Stimulated activated naive CD8-positive, alpha-beta T cell treated with anti-CD3 and anti-CD28 coated beads, Interleukin-15, Interleukin-2, amounts not matched to agents 100 U/mL and 50 U/mL, for 24 hours (primary cell): ENCODE measurements around the gene BBOF1.

Experiments used
- ATAC-seq: fragments of 150-1000 bp; cut with Tn5 transposase; one replicate; pipeline ENCODE4 v1.10.0; 2021
- DNase-seq: peaks from one replicate; pipeline ENCODE4 v3.0.0; 2021

Gene BBOF1

GRCh38 chr14:74022346-74022745, 3.2 kb downstream of the BBOF1 start:
- ATAC-seq, result no peak
- no peak for DNase-seq

- DNase-seq (no peak), ATAC-seq (no peak)
These were observed 10.0 kb downstream of the BBOF1 start for GRCh38 chr14:74029136-74029535.

GRCh38 chr14:74034572-74034971, 15.4 kb downstream of the BBOF1 start:
- ATAC-seq, result no peak

GRCh38 chr14:74035556-74035955, 16.4 kb downstream of the BBOF1 start:
- ATAC-seq, result no peak
- DNase-seq, result no peak

More at GRCh38 chr14:74034572-74034971, 15.4 kb downstream of the BBOF1 start:
- no peak for DNase-seq

- DNase-seq (no peak), ATAC-seq (no peak)
These were observed 19.1 kb downstream of the BBOF1 start for GRCh38 chr14:74038020-74038859.

- ATAC-seq, result no peak
- DNase-seq, result no peak
These were observed 23.1 kb downstream of the BBOF1 start for GRCh38 chr14:74042296-74042695.

GRCh38 chr14:74045522-74045921, 26.4 kb downstream of the BBOF1 start:
- ATAC-seq (no peak), DNase-seq (no peak)

- ATAC-seq (no peak), DNase-seq (no peak)
These were observed 29.1 kb downstream of the BBOF1 start for GRCh38 chr14:74048281-74048680.

- ATAC-seq, result no peak
- DNase-seq, result no peak
These were observed 30.8 kb downstream of the BBOF1 start for GRCh38 chr14:74049876-74050495.

GRCh38 chr14:74062809-74063150, 43.6 kb downstream of the BBOF1 start:
- DNase-seq (no peak), ATAC-seq (no peak)

- DNase-seq (no peak), ATAC-seq (no peak)
These were observed 45.3 kb downstream of the BBOF1 start for GRCh38 chr14:74064426-74064825.

GRCh38 chr14:74064883-74065282, 45.7 kb downstream of the BBOF1 start:
- DNase-seq, result no peak
- no peak for ATAC-seq

- DNase-seq, result no peak
- no peak for ATAC-seq
These were observed 46.8 kb downstream of the BBOF1 start for GRCh38 chr14:74065746-74066575.

- DNase-seq (no peak), ATAC-seq (no peak)
These were observed 58.3 kb downstream of the BBOF1 start for GRCh38 chr14:74077401-74077800.

GRCh38 chr14:74080820-74081460, 61.8 kb downstream of the BBOF1 start:
- ATAC-seq (no peak), DNase-seq (no peak)

GRCh38 chr14:74081491-74081890, 62.3 kb downstream of the BBOF1 start:
- DNase-seq (no peak), ATAC-seq (no peak)

GRCh38 chr14:74083161-74083560, 64.0 kb downstream of the BBOF1 start:
- ATAC-seq, result no peak
- DNase-seq, result no peak

GRCh38 chr14:74083784-74084276, 64.7 kb downstream of the BBOF1 start:
- no peak for DNase-seq
- no peak for ATAC-seq

GRCh38 chr14:74084277-74085046, 65.3 kb downstream of the BBOF1 start, which contains the start of the genes ALDH6A1 and LIN52:
Gene ALDH6A1, minus strand, starts transcription at chr14:74084453. Its CDS starts 59 bp downstream, at chr14:74084394.
Gene LIN52, plus strand, starts transcription at chr14:74084956. Its CDS starts 19 bp downstream, at chr14:74084975.
- DNase-seq, result peak; percentile 100

GRCh38 chr14:74085047-74085637, 66.0 kb downstream of the BBOF1 start:
- no peak for DNase-seq
- ATAC-seq, result peak; percentile 4

More at GRCh38 chr14:74084277-74085046, 65.3 kb downstream of the BBOF1 start, which contains the start of the genes ALDH6A1 and LIN52:
- ATAC-seq, result peak; percentile 95

GRCh38 chr14:74085828-74086227, 66.7 kb downstream of the BBOF1 start:
- DNase-seq (no peak), ATAC-seq (no peak)
